KBM-7 (cell line): Measurements from ENCODE around the gene RNF121.

Experiments used
- DNase-seq: peaks from one replicate; pipeline ENCODE4 v3.0.0-alpha.2; 2015
- in situ Hi-C: fragments of 300-500 bp; cut with MboI; formaldehyde crosslinking; loops from 2 replicates; pipeline ENCODE4 v1.14.3; 2020; ENCODE audit warnings: low sequenced_read_pairs, low pct_unique_long_range_greater_than_20kb, mixed read lengths

RNF121 gene

GRCh38 chr11:72001834-72002591 is 73.2 kb downstream of the RNF121 start:
- in situ Hi-C loops, result loop anchor here (25.0 kb wide), 1 partner anchor 435 kb away; the partner anchor contains the start of gene CLPB
- no peak for DNase-seq

DNA sequence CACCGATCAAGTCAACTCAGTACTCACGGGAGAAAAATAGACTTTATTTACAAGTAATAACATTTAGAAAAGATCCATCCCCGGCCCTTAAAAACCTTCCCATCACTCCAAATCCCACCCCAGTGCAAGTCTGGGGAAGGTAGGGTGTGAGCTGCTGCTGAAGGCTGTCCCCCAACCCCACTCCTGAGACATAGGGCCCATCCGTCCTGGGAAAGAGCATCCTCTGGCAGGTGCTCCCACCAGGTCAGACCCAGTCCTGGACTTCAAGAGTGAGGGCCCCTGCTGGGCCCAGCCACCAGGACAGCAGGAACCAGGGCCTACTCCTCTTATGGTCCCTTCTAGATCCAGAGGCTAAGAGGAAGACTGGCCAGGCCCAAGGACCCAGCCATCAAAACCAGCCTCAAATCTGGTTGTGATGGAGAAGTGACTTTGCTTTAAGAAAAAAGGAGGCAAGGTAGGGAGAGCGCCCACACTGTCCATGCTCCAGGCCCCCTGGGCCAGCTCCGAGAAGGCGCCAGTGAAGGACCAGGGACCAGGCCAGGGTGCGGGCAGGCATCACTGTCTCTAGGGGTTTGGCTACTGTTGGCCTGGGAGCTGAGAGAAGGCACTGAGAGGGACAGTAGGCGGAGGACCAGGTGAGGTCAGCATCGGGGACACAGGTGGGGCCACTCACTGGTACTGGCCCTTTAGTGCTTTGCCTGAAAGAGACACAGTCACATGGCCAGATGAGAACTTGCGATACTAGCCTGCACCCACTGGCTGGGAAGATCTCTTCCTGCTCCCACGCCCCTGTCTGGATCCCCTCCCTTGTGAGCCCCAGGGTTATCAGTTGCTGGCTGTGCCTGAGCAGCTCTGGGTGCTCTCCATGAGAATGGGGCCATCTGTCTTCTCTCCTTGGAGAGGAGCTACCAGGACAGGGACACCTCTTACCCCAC is 74.3 kb downstream of the RNF121 start:
- no peak for DNase-seq
- in situ Hi-C loops, result loop anchor here (25.0 kb wide), 1 partner anchor 434 kb away; the partner anchor contains the start of gene CLPB

GRCh38 chr11:72003776-72004171 is 74.9 kb downstream of the RNF121 start:
- in situ Hi-C loops, result loop anchor here (25.0 kb wide), 1 partner anchor 434 kb away; the partner anchor contains the start of gene CLPB
- DNase-seq, result no peak

- no peak for DNase-seq
- in situ Hi-C loops, result loop anchor here (25.0 kb wide), 1 partner anchor 433 kb away; the partner anchor contains the start of gene CLPB
Measured at GRCh38 chr11:72004515-72005346, 75.9 kb downstream of the RNF121 start.

DNA sequence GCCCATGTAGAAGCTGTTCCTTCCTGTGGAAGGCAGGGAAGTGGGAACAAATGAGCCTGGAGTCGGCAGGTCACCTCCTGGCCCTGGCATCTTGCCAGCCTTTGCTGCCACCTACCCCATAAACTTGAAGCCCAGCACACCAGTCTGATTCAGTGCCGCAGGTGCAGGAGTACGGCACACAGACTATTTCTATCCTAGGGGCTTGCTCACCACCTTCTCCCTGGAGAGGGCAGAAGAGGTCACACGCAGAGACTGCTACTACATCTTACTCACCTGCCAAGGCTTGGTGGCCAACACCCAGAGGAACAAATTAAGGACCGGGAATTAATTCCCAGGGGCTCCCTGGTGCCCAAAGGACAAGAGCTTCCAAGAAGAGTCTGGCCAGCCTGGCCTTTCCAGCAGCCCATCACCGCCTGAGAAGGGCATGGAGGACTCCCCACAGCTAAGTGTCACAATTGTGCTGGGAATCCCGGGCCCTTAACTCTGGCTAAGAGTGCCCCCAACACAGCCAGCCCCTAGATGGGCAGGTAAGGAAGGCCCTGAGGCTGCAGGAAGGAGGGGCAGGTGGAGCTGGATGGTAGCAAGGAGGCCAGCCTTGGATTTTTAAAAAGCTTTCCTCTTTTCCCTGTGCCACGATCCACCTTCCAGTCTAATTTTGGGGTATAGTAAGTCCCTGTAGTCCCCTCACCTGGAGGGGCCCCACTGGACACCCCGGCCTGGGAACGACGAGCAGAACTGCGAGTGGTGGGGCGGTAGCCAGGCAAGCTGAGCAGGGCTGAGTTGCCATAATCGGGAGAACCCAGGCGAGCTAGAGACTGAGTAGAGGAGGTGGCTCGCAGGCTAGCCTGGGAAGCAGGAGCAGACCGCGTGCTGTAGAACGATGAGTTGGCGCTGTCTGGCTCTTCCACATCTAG is 76.8 kb downstream of the RNF121 start:
- in situ Hi-C loops, result loop anchor here (25.0 kb wide), 1 partner anchor 432 kb away; the partner anchor contains the start of gene CLPB
- DNase-seq, result no peak

- no peak for DNase-seq
- in situ Hi-C loops, result loop anchor here (25.0 kb wide), 1 partner anchor 431 kb away; the partner anchor contains the start of gene CLPB
Measured at GRCh38 chr11:72006309-72007088, 77.7 kb downstream of the RNF121 start.

GRCh38 chr11:72007089-72007476 is 78.2 kb downstream of the RNF121 start:
- DNase-seq, result no peak
- in situ Hi-C loops, result loop anchor here (25.0 kb wide), 1 partner anchor 430 kb away; the partner anchor contains the start of gene CLPB

DNA sequence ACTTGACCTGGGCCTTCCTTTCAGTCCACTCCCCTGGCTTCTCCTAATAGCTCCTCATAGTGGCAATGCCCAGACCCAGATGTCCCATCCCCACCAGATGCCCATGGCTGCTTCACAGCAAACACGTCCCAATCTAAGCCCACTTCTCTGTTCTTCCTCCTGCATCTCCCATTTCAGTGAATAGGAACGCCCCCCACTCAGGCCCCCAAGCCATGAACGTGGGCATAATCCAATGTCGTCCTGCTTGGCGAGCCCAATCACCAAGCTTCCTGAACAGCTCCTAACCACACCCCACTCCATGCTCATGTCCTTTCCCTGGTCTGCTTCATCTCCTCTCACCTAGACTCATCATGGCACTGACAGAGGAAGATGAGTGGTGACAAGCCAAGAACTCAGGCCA is 78.7 kb downstream of the RNF121 start:
- DNase-seq, result no peak
- in situ Hi-C loops, result loop anchor here (25.0 kb wide), 1 partner anchor 430 kb away; the partner anchor contains the start of gene CLPB

GRCh38 chr11:72008728-72009127 is 79.9 kb downstream of the RNF121 start:
- in situ Hi-C loops, result loop anchor here (25.0 kb wide), 1 partner anchor 429 kb away; the partner anchor contains the start of gene CLPB
- no peak for DNase-seq

- no peak for DNase-seq
- in situ Hi-C loops, result loop anchor here (25.0 kb wide), 1 partner anchor 428 kb away; the partner anchor contains the start of gene CLPB
Measured at GRCh38 chr11:72009156-72009555, 80.3 kb downstream of the RNF121 start.

DNA sequence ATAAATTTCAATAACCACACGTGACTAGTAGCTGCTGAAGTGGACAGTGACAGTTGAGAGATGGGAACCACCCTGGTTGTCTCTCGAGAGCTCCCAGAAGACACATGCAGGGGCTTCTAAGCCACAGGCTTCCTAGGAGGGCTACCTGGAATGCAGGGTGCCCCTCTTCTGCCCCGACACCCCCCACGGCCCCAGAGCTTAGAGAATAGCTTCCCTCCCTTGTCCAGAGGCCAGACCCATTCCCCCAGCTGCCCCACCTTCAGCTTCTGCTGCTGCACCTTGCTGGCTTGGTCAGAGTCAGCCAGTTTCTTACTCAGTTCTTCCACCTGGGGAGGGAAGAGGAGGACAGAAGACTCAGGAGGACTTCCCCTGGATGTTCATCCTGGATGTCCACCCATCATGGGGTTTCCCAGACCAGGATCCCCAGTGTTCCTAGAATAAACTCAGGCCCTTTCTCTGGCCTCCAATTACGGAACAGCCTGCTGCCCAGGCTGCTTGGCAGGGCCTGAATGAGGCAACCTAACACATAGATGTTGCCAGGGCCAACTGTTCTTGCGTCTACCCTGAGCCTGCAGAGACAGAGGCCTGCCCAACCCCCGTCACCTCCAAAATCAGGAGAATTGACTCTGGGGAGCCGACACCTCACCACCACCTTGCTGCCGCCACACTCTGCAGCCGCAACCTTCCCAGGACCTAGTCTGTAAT is 81.8 kb downstream of the RNF121 start:
- in situ Hi-C loops, result loop anchor here (25.0 kb wide), 1 partner anchor 427 kb away; the partner anchor contains the start of gene CLPB
- no peak for DNase-seq

- in situ Hi-C loops, result loop anchor here (25.0 kb wide), 1 partner anchor 425 kb away; the partner anchor contains the start of gene CLPB
- no peak for DNase-seq
Measured at GRCh38 chr11:72012091-72012630, 83.3 kb downstream of the RNF121 start.

- no peak for DNase-seq
- in situ Hi-C loops, result loop anchor here (25.0 kb wide), 1 partner anchor 424 kb away; the partner anchor contains the start of gene CLPB
Measured at GRCh38 chr11:72012897-72013721, 84.3 kb downstream of the RNF121 start.

GRCh38 chr11:72013765-72014711 is 85.2 kb downstream of the RNF121 start:
- in situ Hi-C loops, result loop anchor here (25.0 kb wide), 1 partner anchor 423 kb away; the partner anchor contains the start of gene CLPB
- DNase-seq, result no peak
